Upper lobe of left lung (tissue), 4 donors: ENCODE results near the gene NUMA1.

ENCODE experiments used
- EP300 ChIP-seq, 4 donors: sonication (generic); formaldehyde crosslinking; IDR thresholded peaks; one replicate each; pipeline ENCODE4 v1.5.1; 2017; ENCODE audit warnings: antibody characterized with exemption in 4 of 4, control low read depth in 2 of 4
- POLR2A ChIP-seq, 4 donors: fragments of 450-650 bp; IDR thresholded peaks; one replicate each; pipeline ENCODE4 v1.5.1; 2016 to 2017; ENCODE audit warnings: antibody characterized with exemption in 4 of 4, mild to moderate bottlenecking in 2 of 4
- POLR2AphosphoS5 ChIP-seq, 2 donors: sonication (generic); formaldehyde crosslinking; IDR thresholded peaks; one replicate each; pipeline ENCODE4 v1.5.1; 2017; ENCODE audit warnings: antibody characterized with exemption in 2 of 2
- TF ChIP-seq, protein P1 (sequence below), 6 experiments: fragments of 450-650 bp in 4 of 6; fragments of 200-600 bp in 2 of 6; sonication (generic) in 2 of 6; IDR thresholded peaks; one replicate each; pipeline ENCODE4 v1.5.1; 2016 to 2019; ENCODE audit warnings: antibody characterized with exemption in 6 of 6

DNA sequence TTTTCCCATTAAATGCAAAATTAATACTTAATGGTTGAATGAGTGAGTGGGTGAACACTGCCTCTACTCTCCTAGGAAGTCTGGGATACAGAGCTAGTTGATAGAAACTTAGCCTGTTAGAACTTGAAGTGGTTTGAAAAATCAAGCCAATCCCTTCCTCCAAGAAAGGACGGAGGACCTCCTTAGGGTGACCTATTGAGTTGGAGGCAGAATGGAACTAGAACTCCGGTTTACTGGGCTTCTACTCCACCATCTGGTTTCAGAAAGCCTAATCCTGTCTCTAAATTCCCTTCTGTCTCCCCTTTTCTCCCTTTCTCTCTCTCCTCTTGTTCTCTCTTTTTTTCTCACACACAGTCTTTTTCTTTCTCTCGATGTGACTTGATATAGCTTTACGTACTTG lies 101.2 kb downstream of the NUMA1 start:
- TF ChIP-seq, protein P1, sequence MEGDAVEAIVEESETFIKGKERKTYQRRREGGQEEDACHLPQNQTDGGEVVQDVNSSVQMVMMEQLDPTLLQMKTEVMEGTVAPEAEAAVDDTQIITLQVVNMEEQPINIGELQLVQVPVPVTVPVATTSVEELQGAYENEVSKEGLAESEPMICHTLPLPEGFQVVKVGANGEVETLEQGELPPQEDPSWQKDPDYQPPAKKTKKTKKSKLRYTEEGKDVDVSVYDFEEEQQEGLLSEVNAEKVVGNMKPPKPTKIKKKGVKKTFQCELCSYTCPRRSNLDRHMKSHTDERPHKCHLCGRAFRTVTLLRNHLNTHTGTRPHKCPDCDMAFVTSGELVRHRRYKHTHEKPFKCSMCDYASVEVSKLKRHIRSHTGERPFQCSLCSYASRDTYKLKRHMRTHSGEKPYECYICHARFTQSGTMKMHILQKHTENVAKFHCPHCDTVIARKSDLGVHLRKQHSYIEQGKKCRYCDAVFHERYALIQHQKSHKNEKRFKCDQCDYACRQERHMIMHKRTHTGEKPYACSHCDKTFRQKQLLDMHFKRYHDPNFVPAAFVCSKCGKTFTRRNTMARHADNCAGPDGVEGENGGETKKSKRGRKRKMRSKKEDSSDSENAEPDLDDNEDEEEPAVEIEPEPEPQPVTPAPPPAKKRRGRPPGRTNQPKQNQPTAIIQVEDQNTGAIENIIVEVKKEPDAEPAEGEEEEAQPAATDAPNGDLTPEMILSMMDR (IDR thresholded peaks at IDR 0.05): no peak
- TF ChIP-seq POLR2A (IDR thresholded peaks at IDR 0.05) (no peak), EP300 (IDR thresholded peaks at IDR 0.05) (no peak), POLR2AphosphoS5 (IDR thresholded peaks at IDR 0.05) (no peak)
